CD4-positive, alpha-beta T cell treated with Interleukin-4 for 1 hour (primary cell): ENCODE measurements around the gene CLSTN3.

Experiments used
- DNase-seq, 2 donors: peaks; one replicate each; pipeline ENCODE4 v3.0.0-alpha.2; 2020 to 2022

The CLSTN3 gene

DNA sequence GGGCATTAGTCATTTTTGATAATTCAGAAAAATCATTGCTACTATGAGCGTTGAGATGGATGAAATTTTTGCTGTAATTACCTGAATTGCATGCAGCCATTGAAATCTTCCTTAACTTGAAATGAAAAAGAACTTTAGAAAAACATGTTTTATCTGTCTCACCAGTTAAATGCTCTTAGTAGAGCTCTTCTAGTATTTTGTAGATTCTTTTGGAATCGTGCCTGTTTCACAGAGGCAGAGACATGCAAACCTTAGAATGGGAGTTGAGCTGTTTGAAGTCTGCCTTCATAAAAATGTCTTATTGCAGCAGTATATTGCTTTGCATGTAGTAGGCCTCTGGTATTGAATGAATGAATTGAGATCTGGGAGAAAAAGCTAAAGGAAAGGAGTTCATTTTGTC is 63.5 kb downstream of the CLSTN3 start:
- DNase-seq = no peak

DNA sequence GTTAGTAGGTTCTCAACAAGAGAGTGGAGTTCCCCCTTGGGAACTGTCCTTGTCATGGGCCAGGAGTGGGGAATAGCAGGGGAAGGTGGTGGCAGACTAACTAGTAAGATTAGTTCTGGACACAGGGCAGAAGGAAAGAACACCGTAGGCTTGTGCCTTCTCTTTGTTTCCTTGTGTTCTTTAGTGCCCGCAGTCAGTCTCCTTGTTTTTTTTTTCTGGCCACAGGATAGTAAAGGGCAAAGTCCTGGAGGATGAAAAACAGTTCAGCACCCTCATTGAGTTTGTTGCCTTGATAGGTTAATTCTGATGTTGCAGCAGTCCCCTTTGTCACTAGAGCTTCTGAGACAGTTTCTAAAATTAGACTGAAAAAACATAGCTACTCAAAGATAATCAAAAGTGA is 67.7 kb downstream of the CLSTN3 start:
- DNase-seq = no peak

DNA sequence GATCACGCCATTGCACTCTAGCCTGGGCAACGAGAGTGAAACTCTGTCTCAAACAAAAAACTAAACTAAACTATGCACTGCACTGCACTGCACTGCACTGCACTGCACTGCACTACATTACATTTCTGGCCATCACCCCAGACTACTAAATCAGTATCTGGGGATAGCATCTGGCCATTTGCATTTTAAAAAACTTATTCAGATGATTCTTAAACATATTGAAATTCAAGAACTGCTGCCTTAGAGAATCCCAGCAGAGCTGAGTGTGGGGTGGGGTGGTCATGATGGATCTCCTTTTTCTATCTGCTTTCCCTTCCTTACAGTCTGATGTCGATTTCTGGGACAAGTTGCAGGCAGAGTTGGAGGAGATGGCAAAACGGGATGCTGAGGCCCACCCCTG is 72.9 kb downstream of the CLSTN3 start:
- DNase-seq = no peak

DNA sequence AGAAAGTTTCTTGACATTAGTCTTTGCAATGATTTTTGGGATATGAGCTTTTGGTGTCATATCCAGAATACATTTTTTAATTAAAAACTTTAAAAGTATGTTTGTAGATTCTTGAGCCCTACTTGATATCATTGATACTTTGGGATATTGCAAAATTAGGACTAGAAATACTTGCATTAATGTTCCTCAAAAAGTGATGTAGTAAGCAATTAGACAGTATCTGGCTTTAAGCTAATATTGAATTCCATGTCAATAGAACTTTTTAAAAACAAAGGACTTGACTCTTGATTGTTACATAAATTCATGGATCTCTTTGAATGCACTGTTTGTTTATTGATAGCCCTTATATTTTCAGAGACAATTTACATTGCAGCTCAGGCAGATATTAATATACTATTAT is 74.9 kb downstream of the CLSTN3 start:
- DNase-seq = no peak

DNA sequence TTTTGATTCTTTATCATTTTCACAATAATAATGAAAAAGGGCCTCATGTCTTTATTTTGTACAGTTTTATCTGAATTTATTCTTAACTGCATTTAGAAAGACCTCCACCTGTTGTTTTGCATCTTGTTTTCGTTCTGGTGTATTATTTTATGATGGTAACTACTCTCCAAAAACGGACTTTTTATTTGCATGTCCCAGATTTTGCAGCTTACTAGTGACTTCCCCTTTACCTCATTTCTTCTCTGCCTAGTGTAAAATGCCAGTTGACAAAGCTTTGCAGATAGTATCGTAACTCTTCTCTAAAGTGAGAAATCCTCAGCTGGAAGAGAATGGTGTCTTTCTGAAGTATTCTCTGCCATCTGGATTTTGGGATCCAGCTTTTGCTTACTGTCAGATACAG is 76.5 kb downstream of the CLSTN3 start:
- DNase-seq = no peak

DNA sequence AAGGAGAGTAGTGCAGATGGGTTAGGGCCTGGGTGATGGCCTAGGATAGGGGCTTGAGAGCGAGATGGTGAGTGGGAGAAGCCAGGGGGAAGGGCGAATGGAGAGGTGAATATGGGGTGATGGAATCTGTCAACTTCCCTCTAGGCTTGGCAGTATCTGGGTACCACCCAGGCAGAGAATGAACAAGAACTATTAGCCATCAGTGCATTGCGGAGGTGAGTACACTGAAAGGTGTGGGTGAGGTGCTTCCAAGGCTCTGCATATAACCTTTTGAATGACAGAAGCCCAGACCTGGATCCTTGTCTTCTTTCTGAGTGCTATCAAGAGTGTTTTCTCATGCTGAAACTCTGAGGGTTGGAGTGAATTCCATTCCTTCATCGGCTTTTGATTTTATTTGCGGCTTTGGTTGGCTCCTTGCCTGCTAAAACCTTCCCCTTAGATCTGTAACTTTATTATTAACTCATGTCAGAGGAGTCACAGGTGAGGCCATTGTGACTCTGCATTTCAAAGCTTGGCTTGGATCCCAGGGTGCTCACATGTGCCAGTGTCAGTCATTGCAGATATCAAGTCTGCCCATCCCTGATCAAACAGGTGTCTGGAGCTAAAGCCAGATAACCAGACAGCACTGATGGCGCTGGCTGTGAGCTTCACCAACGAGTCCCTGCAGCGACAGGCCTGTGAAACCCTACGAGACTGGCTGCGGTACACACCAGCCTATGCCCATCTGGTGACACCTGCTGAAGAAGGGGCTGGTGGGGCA is 77.9 kb downstream of the CLSTN3 start:
- DNase-seq = no peak
